Activated B cell treated with CpG ODN at 0.5 μM for 24 hours (primary cell): Measurements from ENCODE around the gene DOCK2. TPM values are rescaled to one million over a fixed set of nuclear protein-coding genes. Genes with fewer than 3 reads are reported as not detected.

Experiments used
- ATAC-seq: fragments of 200-7000 bp; cut with Tn5 transposase; one replicate; pipeline ENCODE4 v1.10.0; 2021; ENCODE audit warnings: low read depth, mild to moderate bottlenecking, moderate library complexity
- CTCF ChIA-PET: fragments of 350-600 bp; sonication (Branson Sonifier 250); formaldehyde crosslinking; loops from one replicate; lab custom pipeline; 2021; ENCODE audit warnings: antibody characterized with exemption; lab: Charles Lee
- POLR2A ChIA-PET: fragments of 350-600 bp; sonication (Branson Sonifier 250); formaldehyde crosslinking; loops from one replicate; lab custom pipeline; 2021; ENCODE audit warnings: antibody characterized with exemption; lab: Charles Lee
- DNase-seq: peaks from one replicate; pipeline ENCODE4 v3.0.0; 2022
- H3K27ac Mint-ChIP-seq: one replicate; pipeline ENCODE4 v1.8.0; 2020; ENCODE audit warnings: mixed read lengths
- H3K27me3 Mint-ChIP-seq: one replicate; pipeline ENCODE4 v1.8.0; 2021; ENCODE audit warnings: mixed read lengths
- H3K36me3 Mint-ChIP-seq: one replicate; pipeline ENCODE4 v1.8.0; 2021; ENCODE audit warnings: low read depth, mixed read lengths
- H3K4me1 Mint-ChIP-seq: one replicate; pipeline ENCODE4 v1.8.0; 2021; ENCODE audit warnings: mixed read lengths
- H3K4me3 Mint-ChIP-seq: one replicate; pipeline ENCODE4 v1.8.0; 2020; ENCODE audit warnings: mild to moderate bottlenecking, mixed read lengths
- H3K9me3 Mint-ChIP-seq: one replicate; pipeline ENCODE4 v1.8.0; 2020; ENCODE audit warnings: mixed read lengths
- intact Hi-C: fragments of 100-400 bp; cut with micrococcal nuclease; formaldehyde crosslinking; loops from one replicate; pipeline ENCODE4 v1.15.1; 2024
- total RNA-seq: library from RNA; stranded (reverse); gene quantifications from 2 replicates; pipeline ENCODE4 v1.2.3, GENCODE V29; 2022
- TF ChIP-seq, protein P1 (sequence below): fragments of 200-600 bp; IDR thresholded peaks from one replicate; pipeline ENCODE4 v1.8.0; 2022; ENCODE audit warnings: antibody characterized with exemption, mild to moderate bottlenecking

DOCK2 gene
- total RNA-seq, 1 donor from 2014 or later, result 344 TPM

DNA sequence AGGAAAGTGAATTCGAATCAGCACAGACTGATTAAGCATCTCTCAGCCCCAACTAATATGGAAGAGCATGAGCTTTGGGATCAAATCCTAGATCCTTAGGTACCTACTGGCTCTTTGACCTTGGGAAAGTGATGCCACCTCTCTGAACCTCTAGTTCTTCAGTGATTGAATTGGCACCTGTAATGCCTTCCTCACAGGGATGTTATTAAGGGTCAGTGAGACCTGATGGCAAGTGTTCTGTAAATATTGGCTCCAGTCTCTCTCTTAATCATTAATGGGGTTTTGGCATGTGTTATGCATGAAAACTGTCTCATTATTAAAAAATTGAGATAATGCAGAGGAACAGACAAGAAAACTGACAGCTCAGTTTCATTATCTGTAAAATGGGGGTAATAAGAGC is 227.4 kb downstream of the DOCK2 start:
- no peak for ATAC-seq
- Mint-ChIP-seq H3K4me1 (peaks cover 7% of the 10 kb centered on the region), H3K36me3 (peaks cover 73% of the 10 kb centered on the region)

DNA sequence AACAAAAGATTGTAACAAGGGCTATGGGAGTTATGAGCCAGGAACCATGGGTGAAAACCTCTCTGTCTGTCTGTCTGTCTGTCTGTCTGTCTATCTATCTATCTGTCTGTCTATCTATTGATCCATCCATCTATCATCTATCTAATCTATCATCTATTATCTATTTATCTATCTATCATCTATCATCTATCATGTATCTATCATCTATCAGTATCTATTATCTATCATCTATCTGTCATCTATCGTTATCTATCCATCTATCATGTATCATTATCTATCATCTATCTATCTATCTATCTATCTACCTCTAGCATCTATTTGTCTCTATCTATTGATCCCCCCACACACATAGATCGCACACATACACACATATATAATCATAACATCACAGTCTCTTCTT is 230.3 kb downstream of the DOCK2 start:
- intact Hi-C loops, result no loop called here
- peaks cover 78% of the 10 kb centered on the region for H3K36me3 Mint-ChIP-seq
- H3K9me3 Mint-ChIP-seq, result no peaks in the 10 kb centered on the region
- CTCF ChIA-PET, result no interaction called here
- POLR2A ChIA-PET, result no interaction called here
- H3K27ac Mint-ChIP-seq, result no peak overlapping the region
- no peak overlapping the region for H3K4me3 Mint-ChIP-seq
- TF ChIP-seq, protein P1, sequence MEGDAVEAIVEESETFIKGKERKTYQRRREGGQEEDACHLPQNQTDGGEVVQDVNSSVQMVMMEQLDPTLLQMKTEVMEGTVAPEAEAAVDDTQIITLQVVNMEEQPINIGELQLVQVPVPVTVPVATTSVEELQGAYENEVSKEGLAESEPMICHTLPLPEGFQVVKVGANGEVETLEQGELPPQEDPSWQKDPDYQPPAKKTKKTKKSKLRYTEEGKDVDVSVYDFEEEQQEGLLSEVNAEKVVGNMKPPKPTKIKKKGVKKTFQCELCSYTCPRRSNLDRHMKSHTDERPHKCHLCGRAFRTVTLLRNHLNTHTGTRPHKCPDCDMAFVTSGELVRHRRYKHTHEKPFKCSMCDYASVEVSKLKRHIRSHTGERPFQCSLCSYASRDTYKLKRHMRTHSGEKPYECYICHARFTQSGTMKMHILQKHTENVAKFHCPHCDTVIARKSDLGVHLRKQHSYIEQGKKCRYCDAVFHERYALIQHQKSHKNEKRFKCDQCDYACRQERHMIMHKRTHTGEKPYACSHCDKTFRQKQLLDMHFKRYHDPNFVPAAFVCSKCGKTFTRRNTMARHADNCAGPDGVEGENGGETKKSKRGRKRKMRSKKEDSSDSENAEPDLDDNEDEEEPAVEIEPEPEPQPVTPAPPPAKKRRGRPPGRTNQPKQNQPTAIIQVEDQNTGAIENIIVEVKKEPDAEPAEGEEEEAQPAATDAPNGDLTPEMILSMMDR, result no peak
- DNase-seq, result no peak
- no peaks in the 10 kb centered on the region for H3K27me3 Mint-ChIP-seq
- H3K4me1 Mint-ChIP-seq, result no peaks in the 10 kb centered on the region
- ATAC-seq, result no peak

More for the DNA sequence above, 227.4 kb downstream of the DOCK2 start:
- TF ChIP-seq, protein P1, result no peak
- H3K4me3 Mint-ChIP-seq, result no peak overlapping the region
- ChIA-PET POLR2A (no interaction called here), CTCF (no interaction called here)
- H3K27me3 Mint-ChIP-seq, result no peaks in the 10 kb centered on the region
- H3K9me3 Mint-ChIP-seq, result no peaks in the 10 kb centered on the region
- intact Hi-C loops, result no loop called here
- H3K27ac Mint-ChIP-seq, result no peak overlapping the region
- DNase-seq, result no peak

DNA sequence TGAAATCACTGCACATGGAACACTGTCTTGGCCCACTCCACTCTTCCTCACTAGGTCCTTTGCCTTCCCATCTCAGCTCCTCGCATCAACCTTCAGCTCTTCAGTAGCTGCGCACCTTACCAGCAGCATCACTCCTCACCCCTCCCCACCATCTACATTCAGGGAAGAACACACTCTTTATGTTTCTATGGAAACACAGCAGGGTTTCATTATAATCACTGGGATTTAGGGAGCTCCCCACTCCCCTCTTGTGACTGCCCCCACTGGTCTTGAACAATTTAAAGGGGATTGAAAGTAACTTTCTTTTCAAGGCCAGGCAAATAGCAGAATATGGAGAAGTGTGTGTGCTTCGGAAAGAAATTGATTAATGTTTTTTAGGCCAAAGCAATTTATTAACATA is 232.0 kb downstream of the DOCK2 start:
- CTCF ChIA-PET, result no interaction called here
- DNase-seq (no peak), ATAC-seq (no peak)
- H3K9me3 Mint-ChIP-seq, result no peaks in the 10 kb centered on the region
- no peak overlapping the region for H3K27ac Mint-ChIP-seq
- TF ChIP-seq, protein P1, result no peak
- H3K4me3 Mint-ChIP-seq, result no peak overlapping the region
- peaks cover 75% of the 10 kb centered on the region for H3K36me3 Mint-ChIP-seq
- intact Hi-C loops, result no loop called here
- POLR2A ChIA-PET, result no interaction called here
- H3K4me1 Mint-ChIP-seq, result no peaks in the 10 kb centered on the region
- H3K27me3 Mint-ChIP-seq, result no peaks in the 10 kb centered on the region

DNA sequence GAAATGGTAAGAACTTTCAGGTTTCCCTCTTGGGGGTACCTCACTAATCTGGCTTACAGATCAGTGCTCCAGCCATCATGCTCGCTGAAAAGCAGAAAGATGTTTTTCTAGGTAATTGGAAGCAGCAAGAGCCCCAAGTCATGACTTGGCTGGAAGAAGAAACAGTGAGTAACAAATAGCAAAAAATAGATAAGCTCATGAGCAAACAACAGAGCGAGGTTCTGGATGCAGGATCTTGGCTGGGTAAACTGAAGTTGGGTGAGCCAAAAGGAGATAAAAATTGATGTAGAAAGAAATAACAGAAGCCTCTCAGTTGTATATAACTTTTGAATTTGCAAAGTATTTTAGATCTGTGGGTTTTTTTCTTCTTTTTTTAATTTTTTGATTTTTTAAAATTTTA is 233.1 kb downstream of the DOCK2 start:
- no peak for ATAC-seq
- peaks cover 75% of the 10 kb centered on the region for H3K36me3 Mint-ChIP-seq
- intact Hi-C loops, result no loop called here
- no peaks in the 10 kb centered on the region for H3K9me3 Mint-ChIP-seq
- DNase-seq, result no peak
- peaks cover 2% of the 10 kb centered on the region for H3K4me1 Mint-ChIP-seq
- no peaks in the 10 kb centered on the region for H3K27me3 Mint-ChIP-seq
- ChIA-PET CTCF (no interaction called here), POLR2A (no interaction called here)
- H3K4me3 Mint-ChIP-seq, result no peak overlapping the region
- TF ChIP-seq, protein P1, result no peak
- no peak overlapping the region for H3K27ac Mint-ChIP-seq

DNA sequence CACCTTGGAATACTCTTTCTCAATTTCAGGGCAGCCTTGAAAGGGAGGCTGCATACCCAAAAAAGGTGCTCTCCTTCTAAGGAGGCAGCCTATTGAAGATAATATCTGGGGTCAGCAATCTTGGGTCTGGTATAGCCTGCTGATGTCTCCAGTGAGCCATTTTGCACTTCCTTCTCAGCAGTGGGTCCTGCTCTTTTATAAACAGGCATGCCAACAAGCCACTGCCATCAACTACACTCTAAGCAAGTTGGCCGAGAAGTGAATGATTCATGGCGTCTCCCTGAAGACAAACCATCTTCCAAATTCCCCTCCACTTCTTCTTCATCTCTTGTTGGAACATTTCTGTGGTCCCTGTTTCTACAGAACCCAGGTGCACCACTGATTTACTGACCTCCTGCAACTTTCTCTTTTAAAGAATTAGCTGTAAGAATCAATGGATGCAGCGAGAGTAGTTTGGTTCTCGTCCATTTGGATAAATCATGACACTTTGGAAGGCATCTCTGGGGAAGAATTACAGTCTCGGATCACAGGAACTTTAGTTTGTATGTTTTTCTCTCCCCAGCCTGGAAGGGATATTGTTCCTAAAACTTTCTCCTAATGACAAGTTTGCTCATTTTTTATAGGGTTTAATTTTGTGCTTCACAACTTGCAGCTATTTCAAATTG is 234.9 kb downstream of the DOCK2 start:
- Mint-ChIP-seq H3K4me1 (peaks cover 2% of the 10 kb centered on the region), H3K27ac (no peak overlapping the region), H3K4me3 (no peak overlapping the region), H3K9me3 (no peaks in the 10 kb centered on the region), H3K27me3 (no peaks in the 10 kb centered on the region), H3K36me3 (peaks cover 77% of the 10 kb centered on the region)
- DNase-seq (no peak), ATAC-seq (no peak)
- intact Hi-C loops, result no loop called here
- TF ChIP-seq, protein P1, result no peak
- ChIA-PET POLR2A (no interaction called here), CTCF (no interaction called here)
